Body of pancreas (tissue), 4 donors: ENCODE results near the gene ENOX2.

Source experiments
- POLR2A ChIP-seq, 3 donors: fragments of 450-650 bp; IDR thresholded peaks; one replicate each; pipeline ENCODE4 v1.6.1; 2016; ENCODE audit warnings: antibody characterized with exemption in 3 of 3, mild to moderate bottlenecking in 2 of 3
- TF ChIP-seq, protein P1 (sequence below), 7 experiments: fragments of 450-650 bp in 4 of 7; fragments of 200-600 bp in 3 of 7; sonication (generic) in 3 of 7; IDR thresholded peaks; one replicate each; pipeline ENCODE4 v1.5.1; 2016 to 2019; ENCODE audit warnings: antibody characterized with exemption in 7 of 7

DNA sequence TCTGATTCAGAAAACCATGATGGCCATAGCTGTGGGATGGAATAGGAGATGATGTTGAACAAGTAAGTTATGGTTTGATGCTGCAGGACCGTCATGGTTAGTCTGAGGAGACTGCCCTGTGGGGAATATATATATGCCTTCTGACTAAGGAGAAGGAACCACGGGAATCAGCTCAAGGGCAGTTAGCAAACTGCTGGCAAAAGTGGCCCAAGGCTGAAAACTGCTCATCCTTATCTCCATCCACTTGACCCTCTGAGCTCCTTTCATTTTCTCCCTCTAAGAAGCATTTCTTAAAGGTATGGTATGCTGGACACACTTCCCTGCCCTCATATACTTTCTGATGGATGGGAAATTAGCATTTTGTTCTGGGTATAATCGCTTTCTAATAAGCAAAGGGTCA lies 161.9 kb downstream of the ENOX2 start:
- TF ChIP-seq, protein P1, sequence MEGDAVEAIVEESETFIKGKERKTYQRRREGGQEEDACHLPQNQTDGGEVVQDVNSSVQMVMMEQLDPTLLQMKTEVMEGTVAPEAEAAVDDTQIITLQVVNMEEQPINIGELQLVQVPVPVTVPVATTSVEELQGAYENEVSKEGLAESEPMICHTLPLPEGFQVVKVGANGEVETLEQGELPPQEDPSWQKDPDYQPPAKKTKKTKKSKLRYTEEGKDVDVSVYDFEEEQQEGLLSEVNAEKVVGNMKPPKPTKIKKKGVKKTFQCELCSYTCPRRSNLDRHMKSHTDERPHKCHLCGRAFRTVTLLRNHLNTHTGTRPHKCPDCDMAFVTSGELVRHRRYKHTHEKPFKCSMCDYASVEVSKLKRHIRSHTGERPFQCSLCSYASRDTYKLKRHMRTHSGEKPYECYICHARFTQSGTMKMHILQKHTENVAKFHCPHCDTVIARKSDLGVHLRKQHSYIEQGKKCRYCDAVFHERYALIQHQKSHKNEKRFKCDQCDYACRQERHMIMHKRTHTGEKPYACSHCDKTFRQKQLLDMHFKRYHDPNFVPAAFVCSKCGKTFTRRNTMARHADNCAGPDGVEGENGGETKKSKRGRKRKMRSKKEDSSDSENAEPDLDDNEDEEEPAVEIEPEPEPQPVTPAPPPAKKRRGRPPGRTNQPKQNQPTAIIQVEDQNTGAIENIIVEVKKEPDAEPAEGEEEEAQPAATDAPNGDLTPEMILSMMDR (IDR thresholded peaks at IDR 0.05) = no peak
- TF ChIP-seq POLR2A (IDR thresholded peaks at IDR 0.05) = no peak
